GM23248 (cell line): ENCODE data around the gene ZBTB4. TPM values are rescaled to one million over a fixed set of nuclear protein-coding genes. Genes with fewer than 3 reads are reported as not detected.
A peak's percentile ranks its signal among the peaks of the same experiment; 100 is the strongest.
"Not testable (repeated sequence)": the region's sequence is repeated elsewhere in the genome, so short reads cannot be mapped to it uniquely, and the experiment has no call there.

Experiments used
- DNase-seq: peaks from one replicate; pipeline ENCODE4 v3.0.0-alpha.2; 2015
- H2AFZ ChIP-seq: fragments of 200-600 bp; sonication (generic); 2 replicates; pipeline ENCODE4 v1.6.1; 2016; ENCODE audit warnings: antibody characterized with exemption
- H3F3A ChIP-seq: fragments of 200-600 bp; sonication (generic); 2 replicates; pipeline ENCODE4 v1.6.1; 2016; ENCODE audit warnings: mild to moderate bottlenecking, antibody characterized with exemption, mixed run types; ENCODE audit not compliant: insufficient read depth
- H3K27ac ChIP-seq: fragments of 200-600 bp; sonication (generic); 2 replicates; pipeline ENCODE4 v1.5.1; 2016; ENCODE audit warnings: mild to moderate bottlenecking
- H3K27me3 ChIP-seq: fragments of 200-600 bp; sonication (generic); replicated peaks from 2 replicates; pipeline ENCODE4 v1.6.1; 2016; ENCODE audit warnings: mild to moderate bottlenecking; ENCODE audit not compliant: insufficient read depth
- H3K36me3 ChIP-seq: fragments of 200-600 bp; sonication (generic); 2 replicates; pipeline ENCODE4 v1.6.1; 2016; ENCODE audit warnings: low read depth, mild to moderate bottlenecking
- H3K4me1 ChIP-seq: fragments of 200-600 bp; sonication (generic); 2 replicates; pipeline ENCODE4 v1.6.1; 2016; ENCODE audit warnings: mild to moderate bottlenecking; ENCODE audit not compliant: insufficient read depth
- H3K4me2 ChIP-seq: fragments of 200-600 bp; sonication (generic); one replicate; pipeline ENCODE4 v1.6.1; 2016; ENCODE audit warnings: mild to moderate bottlenecking; ENCODE audit not compliant: unreplicated experiment
- H3K4me3 ChIP-seq: fragments of 200-600 bp; sonication (generic); 2 replicates; pipeline ENCODE4 v1.5.1; 2016; ENCODE audit warnings: mild to moderate bottlenecking
- H3K79me2 ChIP-seq: fragments of 200-600 bp; sonication (generic); 2 replicates; pipeline ENCODE4 v1.6.1; 2016; ENCODE audit warnings: mild to moderate bottlenecking; ENCODE audit not compliant: insufficient read depth
- H3K9ac ChIP-seq: fragments of 200-600 bp; sonication (generic); 2 replicates; pipeline ENCODE4 v1.6.1; 2016; ENCODE audit warnings: mild to moderate bottlenecking
- H3K9me2 ChIP-seq: fragments of 200-600 bp; sonication (generic); 2 replicates; pipeline ENCODE4 v1.6.1; 2016; ENCODE audit warnings: mixed run types, mild to moderate bottlenecking, moderate library complexity; ENCODE audit not compliant: insufficient read depth
- H3K9me3 ChIP-seq: fragments of 200-600 bp; sonication (generic); one replicate; pipeline ENCODE4 v1.6.1; 2017; ENCODE audit warnings: low read depth
- H4K20me1 ChIP-seq: fragments of 200-600 bp; sonication (generic); 2 replicates; pipeline ENCODE4 v1.6.0; 2016; ENCODE audit not compliant: insufficient read depth
- EZH2 ChIP-seq: fragments of 200-600 bp; sonication (generic); IDR thresholded peaks from 2 replicates; pipeline ENCODE4 v1.6.1; 2018; ENCODE audit warnings: antibody characterized with exemption, mild to moderate bottlenecking; ENCODE audit not compliant: insufficient read depth, poor library complexity, severe bottlenecking
- EZH2phosphoT487 ChIP-seq: fragments of 200-600 bp; sonication (generic); IDR thresholded peaks from 2 replicates; pipeline ENCODE4 v1.6.1; 2018; ENCODE audit warnings: antibody characterized with exemption, moderate library complexity, mild to moderate bottlenecking, low read depth; ENCODE audit not compliant: insufficient read depth
- WGBS, 2 experiments: methylation state at CpG; one replicate each; pipeline ENCODE4 v1.1.6; 2015 to 2017; ENCODE audit warnings: low lambda C conversion rate in 2 of 2, low coverage in 1 of 2; ENCODE audit errors: missing lambda C conversion rate in 2 of 2; 5-methylcytosine and 5-hydroxymethylcytosine counted together
- in situ Hi-C: fragments of 300-500 bp; cut with MboI; formaldehyde crosslinking; loops from 2 replicates; pipeline ENCODE4 v1.15.0; 2020
- polyA plus RNA-seq: library from polyadenylated mRNA; unstranded; fragments of >200 nt; fragmentation: Nextera tagmentation; extraction: Ambion mirVana; gene quantifications from 2 replicates; pipeline ENCODE4 v1.2.1, GENCODE V29; 2016
- total RNA-seq: library from RNA; depleted of rRNA; stranded (reverse); fragments of >200 nt; shearing (Covaris generic); gene quantifications from 2 replicates; pipeline ENCODE4 v1.2.3, GENCODE V29; 2014

ZBTB4 gene
- total and polyA plus RNA-seq, 2 experiments from 2014 or later: 17.7 to 32.9 TPM

- H4K20me1 ChIP-seq: peaks cover 12% of the 10 kb centered on the region; the same call in 1 of the 2 replicates
- no peaks in the 10 kb centered on the region for H3K36me3 ChIP-seq
- peaks cover 18% of the 10 kb centered on the region for H3F3A ChIP-seq
- H3K9me3 ChIP-seq: no peaks in the 10 kb centered on the region
- H3K9ac ChIP-seq: peak within 1 kb of the TSS; percentile 99
- no peak for TF ChIP-seq EZH2phosphoT487
- TF ChIP-seq EZH2: no peak
- H3K27me3 ChIP-seq: no peaks in the 10 kb centered on the region
- peak within 1 kb of the TSS; percentile 93 for H3K4me2 ChIP-seq
- in situ Hi-C loops: no loop called here
- H3K27ac ChIP-seq: peak within 1 kb of the TSS; percentile 100
- peak; percentile 99 for DNase-seq
- peak within 1 kb of the TSS; percentile 92 for H2AFZ ChIP-seq
- H3K79me2 ChIP-seq: peaks cover 81% of the 10 kb centered on the region
- WGBS, 2 experiments: 1% methylated on average over 48 to 57 of the region's 64 CpGs
- H3K4me1 ChIP-seq: peaks cover 26% of the 10 kb centered on the region
- H3K9me2 ChIP-seq: no peaks in the 10 kb centered on the region
- H3K4me3 ChIP-seq: peak within 1 kb of the TSS; percentile 95
Measured at GRCh38 chr17:7484067-7484918, 4.9 kb upstream of the ZBTB4 start, which contains the start of gene POLR2A. TSS of gene POLR2A (plus strand) at chr17:7484366.

GRCh38 chr17:7483255-7484066 lies 4.0 kb upstream of the ZBTB4 start:
- Histone ChIP-seq H3K9me2 (no peaks in the 10 kb centered on the region), H3K4me2 (peak overlapping the region; percentile 93), H3K27ac (peak overlapping the region; percentile 100), H3F3A (peaks cover 16% of the 10 kb centered on the region), H2AFZ (peak overlapping the region; percentile 92), H3K36me3 (no peaks in the 10 kb centered on the region), H3K27me3 (no peaks in the 10 kb centered on the region), H3K79me2 (peaks cover 80% of the 10 kb centered on the region), H4K20me1 (peaks cover 4% of the 10 kb centered on the region; the same call in 1 of the 2 replicates), H3K4me1 (peaks cover 19% of the 10 kb centered on the region), H3K9me3 (no peaks in the 10 kb centered on the region), H3K9ac (peak overlapping the region; percentile 99), H3K4me3 (peak overlapping the region; percentile 95)
- WGBS, 2 experiments: 1% methylated on average over 35 to 38 of the region's 38 CpGs
- TF ChIP-seq EZH2 (no peak), EZH2phosphoT487 (no peak)
- DNase-seq: peak; percentile 93
- in situ Hi-C loops: no loop called here

- H3K79me2 ChIP-seq: peaks cover 80% of the 10 kb centered on the region
- in situ Hi-C loops, H3K9me3 ChIP-seq, H2AFZ ChIP-seq, H3K36me3 ChIP-seq, H3K27me3 ChIP-seq, H4K20me1 ChIP-seq, DNase-seq, H3K9me2 ChIP-seq: not testable (repeated sequence)
- peak overlapping the region; percentile 95 for H3K4me3 ChIP-seq
- H3F3A ChIP-seq: peaks cover 22% of the 10 kb centered on the region
- H3K9ac ChIP-seq: peak overlapping the region; percentile 99
- H3K4me2 ChIP-seq: peak overlapping the region; percentile 93
- H3K4me1 ChIP-seq: peaks cover 18% of the 10 kb centered on the region
- peak overlapping the region; percentile 100 for H3K27ac ChIP-seq
- WGBS, 2 experiments: 66 to 72% methylated on average over 5 to 6 of the region's 6 CpGs
Measured at GRCh38 chr17:7482742-7483088, 3.3 kb upstream of the ZBTB4 start.

- H3K79me2 ChIP-seq: peaks cover 80% of the 10 kb centered on the region
- H3K4me1 ChIP-seq: peaks cover 17% of the 10 kb centered on the region
- H3K9me3 ChIP-seq, H2AFZ ChIP-seq, H4K20me1 ChIP-seq, H3K36me3 ChIP-seq, H3K4me3 ChIP-seq, DNase-seq, H3K27ac ChIP-seq, H3K9ac ChIP-seq, H3K9me2 ChIP-seq, H3K27me3 ChIP-seq, in situ Hi-C loops, H3K4me2 ChIP-seq: not testable (repeated sequence)
- WGBS, 2 experiments: 88 to 91% methylated on average over 30 of the region's 31 CpGs
- peaks cover 28% of the 10 kb centered on the region for H3F3A ChIP-seq
Measured at GRCh38 chr17:7481842-7482741, 2.7 kb upstream of the ZBTB4 start.

GRCh38 chr17:7481275-7481674 lies 1.8 kb upstream of the ZBTB4 start, which contains the start of gene SLC35G6:
TSS of gene SLC35G6 (plus strand) at chr17:7481446. CDS start at chr17:7481517, 71 bp downstream.
- H3K9me2 ChIP-seq, H3K36me3 ChIP-seq, H3K9me3 ChIP-seq, DNase-seq, H4K20me1 ChIP-seq, in situ Hi-C loops, H3K27me3 ChIP-seq, H3K4me3 ChIP-seq: not testable (repeated sequence)
- H3K79me2 ChIP-seq: peaks cover 80% of the 10 kb centered on the region
- peak within 1 kb of the TSS; percentile 90 for H3K4me2 ChIP-seq
- H3F3A ChIP-seq: peaks cover 36% of the 10 kb centered on the region
- peak within 1 kb of the TSS; percentile 99 for H3K27ac ChIP-seq
- 72 to 85% methylated on average over 4 of the region's 4 CpGs for WGBS, 2 experiments
- H3K9ac ChIP-seq: peak within 1 kb of the TSS; percentile 99
- peak within 1 kb of the TSS; percentile 75 for H2AFZ ChIP-seq
- peaks cover 18% of the 10 kb centered on the region for H3K4me1 ChIP-seq
